Endothelial cell of umbilical vein (primary cell): ENCODE results near the gene MAP2K1. TPM values are rescaled to one million over a fixed set of nuclear protein-coding genes. Genes with fewer than 3 reads are reported as not detected.

Source experiments
- BruUV-seq: library from RNA; stranded (reverse); fragments of 400-500 nt; replicated peaks from 2 replicates; lab custom pipeline; 2021; lab: Mats Ljungman, UMichigan
- CTCF ChIA-PET: fragments of 300-600, 350-600 bp; sonication (Branson Sonifier 250); formaldehyde crosslinking; loops from one replicate; lab custom pipeline; 2021; ENCODE audit warnings: antibody characterized with exemption, inconsistent platforms; lab: Charles Lee
- POLR2A ChIA-PET: fragments of 300-600, 350-600 bp; sonication (Branson Sonifier 250); formaldehyde crosslinking; loops from one replicate; lab custom pipeline; 2021; ENCODE audit warnings: antibody characterized with exemption, inconsistent platforms; lab: Charles Lee
- DNase-seq: peaks from one replicate; pipeline ENCODE4 v3.0.0-alpha.2; 2011; ENCODE audit warnings: low read depth, low spot score
- FAIRE-seq: peaks from 2 replicates; lab custom pipeline; 2011; peaks lifted over from hg19 to GRCh38; lab: Jason Lieb, UNC
- H2AFZ ChIP-seq: 2 replicates; pipeline ENCODE4 v1.6.0; 2012; ENCODE audit warnings: low read depth, low read length, control low read depth, inconsistent platforms
- H3K27ac ChIP-seq: 2 replicates; pipeline ENCODE4 v1.5.1; 2011; ENCODE audit warnings: low read depth, mild to moderate bottlenecking, control low read depth, low read length, moderate library complexity; ENCODE audit not compliant: insufficient read depth
- H3K27me3 ChIP-seq, 2 experiments: 2 replicates each; pipeline versions ENCODE4 v1.6.0 to v1.6.1; 2011; ENCODE audit warnings: low read length in 2 of 2, mixed read lengths in 1 of 2; ENCODE audit not compliant: control insufficient read depth in 2 of 2, insufficient read depth in 2 of 2
- H3K36me3 ChIP-seq, 2 experiments: 2 replicates in 1 of 2; 3 replicates in 1 of 2; pipeline ENCODE4 v1.5.1; 2011; ENCODE audit warnings: low read length in 2 of 2, mild to moderate bottlenecking in 1 of 2, moderate library complexity in 1 of 2; ENCODE audit not compliant: control insufficient read depth in 2 of 2, insufficient read depth in 2 of 2; ENCODE audit errors: extremely low read depth in 1 of 2
- H3K4me1 ChIP-seq: 3 replicates; pipeline ENCODE4 v1.5.1; 2011; ENCODE audit warnings: mild to moderate bottlenecking, low read length; ENCODE audit not compliant: control insufficient read depth, insufficient read depth; ENCODE audit errors: extremely low read depth
- H3K4me2 ChIP-seq: 2 replicates; pipeline ENCODE4 v1.6.1; 2011; ENCODE audit warnings: low read length, control low read depth, mixed read lengths; ENCODE audit not compliant: insufficient read depth
- H3K4me3 ChIP-seq, 3 experiments: fragments of 200-600 bp in 1 of 3; sonication (generic), shearing (Covaris generic) in 1 of 3; replicated peaks in 1 of 3; 2 replicates each; pipeline ENCODE4 v1.5.1; 2011 to 2016; ENCODE audit warnings: control low read depth in 3 of 3, low read length in 3 of 3, mild to moderate bottlenecking in 2 of 3, inconsistent platforms in 1 of 3, low read depth in 1 of 3, moderate library complexity in 1 of 3; ENCODE audit not compliant: insufficient read depth in 1 of 3
- H3K79me2 ChIP-seq: 2 replicates; pipeline ENCODE4 v1.6.0; 2012; ENCODE audit warnings: low read length, inconsistent platforms; ENCODE audit not compliant: control insufficient read depth, insufficient read depth
- H3K9ac ChIP-seq: replicated peaks from 2 replicates; pipeline ENCODE3; 2011; ENCODE audit warnings: low read length, control low read depth; ENCODE audit not compliant: insufficient read depth; ENCODE audit errors: extremely low read depth
- H3K9me1 ChIP-seq: replicated peaks from 3 replicates; pipeline ENCODE4 v1.6.0; 2011; ENCODE audit warnings: mild to moderate bottlenecking, low read length; ENCODE audit not compliant: control insufficient read depth, insufficient read depth; ENCODE audit errors: extremely low read depth
- H3K9me3 ChIP-seq: replicated peaks from 2 replicates; pipeline ENCODE4 v1.5.1; 2012; ENCODE audit warnings: low read length, inconsistent platforms; ENCODE audit not compliant: control insufficient read depth, insufficient read depth
- H4K20me1 ChIP-seq: replicated peaks from 2 replicates; pipeline ENCODE3; 2011; ENCODE audit warnings: mild to moderate bottlenecking, low read length; ENCODE audit not compliant: control insufficient read depth, insufficient read depth; ENCODE audit errors: extremely low read depth
- CTCF ChIP-seq, 2 donors: IDR thresholded peaks; 1 replicate in 1 of 2; 2 replicates in 1 of 2; pipeline ENCODE4 v1.5.1; 2011; ENCODE audit warnings: low read length in 2 of 2, mild to moderate bottlenecking in 2 of 2, moderate library complexity in 2 of 2, control low read depth in 1 of 2, inconsistent platforms in 1 of 2, low read depth in 1 of 2; ENCODE audit not compliant: insufficient read depth in 1 of 2; ENCODE audit errors: extremely low read depth in 1 of 2
- EZH2 ChIP-seq: IDR thresholded peaks from 2 replicates; pipeline ENCODE4 v1.6.1; 2012; ENCODE audit warnings: borderline replicate concordance, low read depth, mild to moderate bottlenecking, moderate library complexity, low read length, inconsistent platforms; ENCODE audit not compliant: severe bottlenecking
- FOS ChIP-seq: IDR thresholded peaks from 2 replicates; pipeline ENCODE4 v1.6.1; 2011; ENCODE audit warnings: mild to moderate bottlenecking, low read length, moderate library complexity, borderline replicate concordance; ENCODE audit not compliant: insufficient read depth
- GATA2 ChIP-seq: IDR thresholded peaks from 2 replicates; pipeline ENCODE4 v1.7.0; 2011; ENCODE audit warnings: low read depth, mild to moderate bottlenecking, moderate library complexity, mixed read lengths, low read length; ENCODE audit not compliant: insufficient read length, insufficient read depth
- JUN ChIP-seq: IDR thresholded peaks from 2 replicates; pipeline ENCODE4 v1.6.1; 2011; ENCODE audit warnings: borderline replicate concordance, low read depth; ENCODE audit not compliant: insufficient read length, insufficient read depth
- MAX ChIP-seq: IDR thresholded peaks from 2 replicates; pipeline ENCODE4 v1.6.1; 2011; ENCODE audit not compliant: insufficient read depth, insufficient read length
- MYC ChIP-seq: IDR thresholded peaks from one replicate; pipeline ENCODE4 v1.6.1; 2011; ENCODE audit warnings: mild to moderate bottlenecking, low read depth, low read length
- POLR2A ChIP-seq: IDR thresholded peaks from 2 replicates; pipeline ENCODE4 v1.6.1; 2012; ENCODE audit warnings: low read depth, mild to moderate bottlenecking, control low read depth, low read length
- POLR2AphosphoS5 ChIP-seq: IDR thresholded peaks from 2 replicates; pipeline ENCODE4 v1.6.1; 2012; ENCODE audit warnings: low read depth, mild to moderate bottlenecking, control low read depth, low read length, moderate library complexity; ENCODE audit not compliant: insufficient read depth
- dilution Hi-C: fragments of 300-500 bp; cut with MboI; formaldehyde crosslinking; loops from one replicate; pipeline ENCODE4 v1.15.0; 2019; ENCODE audit warnings: low sequenced_read_pairs; ENCODE audit not compliant: extremely low pct_ligation_motif_present
- intact Hi-C: fragments of 100-400 bp; cut with micrococcal nuclease; formaldehyde crosslinking; loops from one replicate; pipeline ENCODE4 v1.10.0; 2022
- polyA plus RNA-seq, 4 experiments: library from polyadenylated mRNA; depleted of rRNA in 3 of 4; stranded (reverse) in 3 of 4; unstranded in 1 of 4; fragments of >200 nt; gene quantifications; 2 replicates each; pipeline versions ENCODE4 v1.2.1 to v1.2.3, GENCODE V29; 2011 to 2012; ENCODE audit warnings: missing spikeins in 1 of 4
- total RNA-seq: library from RNA; stranded (reverse); gene quantifications from 2 replicates; pipeline ENCODE4 v1.2.3, GENCODE V29; 2021

The MAP2K1 gene
- total and polyA plus RNA-seq, 2 donors (not counting 3 experiments of a cell fraction or from before 2014, with no cell fraction given): 30.9 to 45.1 TPM

GRCh38 chr15:66454143-66454542, 67.4 kb downstream of the MAP2K1 start:
- ChIA-PET POLR2A (no interaction called here), CTCF (interaction anchor here (0.9 kb wide), 1 partner anchor 36 kb away, joined by 3 read pairs; no protein-coding TSS in a partner anchor)
- dilution Hi-C loops (no loop called here), intact Hi-C loops (no loop called here)
- FAIRE-seq (no peak), DNase-seq (no peak)
- H3K79me2 ChIP-seq: no peaks in the 10 kb centered on the region
- no peak overlapping the region for H3K27ac ChIP-seq
- H3K4me1 ChIP-seq: no peaks in the 10 kb centered on the region
- H3K4me2 ChIP-seq: no peak overlapping the region
- no peaks in the 10 kb centered on the region for H3K27me3 ChIP-seq
- H2AFZ ChIP-seq: no peak overlapping the region
- H3K36me3 ChIP-seq: peaks cover 0 to 3% of the 10 kb centered on the region in 2 experiments
- H3K9me3 ChIP-seq: no peaks in the 10 kb centered on the region
- H3K9me1 ChIP-seq: no peaks in the 10 kb centered on the region
- no peak overlapping the region for H3K9ac ChIP-seq
- no peaks in the 10 kb centered on the region for H4K20me1 ChIP-seq
- H3K4me3 ChIP-seq: no peak overlapping the region
- no peak for TF ChIP-seq GATA2
- no peak for TF ChIP-seq EZH2
- TF ChIP-seq JUN: no peak
- no peak for TF ChIP-seq FOS
- no peak for TF ChIP-seq CTCF (IDR thresholded peaks at IDR 0.05; ENCODE audit: extremely low read depth in 1 of 2, insufficient read depth in 1 of 2, low read depth in 1 of 2, low read length in 2 of 2)
- no peak for TF ChIP-seq POLR2AphosphoS5
- no peak for TF ChIP-seq MAX
- TF ChIP-seq POLR2A: no peak
- no peak for TF ChIP-seq MYC
- no TSS peak for BruUV-seq
